Endothelial cell (in vitro differentiated cells): ENCODE measurements around the gene MYRF. TPM values are rescaled to one million over a fixed set of nuclear protein-coding genes. Genes with fewer than 3 reads are reported as not detected.

Experiments used
- DNase-seq: peaks from one replicate; pipeline ENCODE4 v3.0.0; 2021; ENCODE audit warnings: low spot score
- H3K27ac Mint-ChIP-seq: one replicate; pipeline ENCODE4 v1.8.0; 2021; ENCODE audit warnings: mixed read lengths, inconsistent platforms; ENCODE audit not compliant: unreplicated experiment
- H3K27me3 Mint-ChIP-seq: one replicate; pipeline ENCODE4 v1.8.0; 2021; ENCODE audit warnings: mild to moderate bottlenecking, moderate library complexity, mixed read lengths, inconsistent platforms; ENCODE audit not compliant: unreplicated experiment
- H3K36me3 Mint-ChIP-seq: one replicate; pipeline ENCODE4 v1.8.0; 2021; ENCODE audit warnings: mild to moderate bottlenecking, low read depth, mixed read lengths, inconsistent platforms; ENCODE audit not compliant: unreplicated experiment
- H3K4me1 Mint-ChIP-seq: one replicate; pipeline ENCODE4 v1.8.0; 2021; ENCODE audit warnings: mild to moderate bottlenecking, mixed read lengths, inconsistent platforms; ENCODE audit not compliant: unreplicated experiment
- H3K4me3 Mint-ChIP-seq: one replicate; pipeline ENCODE4 v1.8.0; 2021; ENCODE audit warnings: mild to moderate bottlenecking, mixed read lengths, inconsistent platforms; ENCODE audit not compliant: unreplicated experiment
- H3K9me3 Mint-ChIP-seq: one replicate; pipeline ENCODE4 v1.8.0; 2021; ENCODE audit warnings: mixed read lengths, inconsistent platforms; ENCODE audit not compliant: unreplicated experiment
- total RNA-seq: library from RNA; stranded (reverse); fragmentation: NEBNext Ultra II Directional; extraction: Animal tissue kit (Norgen Biotek cat#: 25700); gene quantifications from one replicate; pipeline ENCODE4 v1.2.1, GENCODE V29; 2021; ENCODE audit not compliant: unreplicated experiment
- TF ChIP-seq, protein P1 (sequence below): fragments of 200-600 bp; sonication (generic); IDR thresholded peaks from one replicate; pipeline ENCODE4 v1.5.0; 2021; ENCODE audit warnings: antibody characterized with exemption; ENCODE audit not compliant: unreplicated experiment

MYRF gene
- total RNA-seq, 1 donor from 2014 or later: 1.5 TPM

DNA sequence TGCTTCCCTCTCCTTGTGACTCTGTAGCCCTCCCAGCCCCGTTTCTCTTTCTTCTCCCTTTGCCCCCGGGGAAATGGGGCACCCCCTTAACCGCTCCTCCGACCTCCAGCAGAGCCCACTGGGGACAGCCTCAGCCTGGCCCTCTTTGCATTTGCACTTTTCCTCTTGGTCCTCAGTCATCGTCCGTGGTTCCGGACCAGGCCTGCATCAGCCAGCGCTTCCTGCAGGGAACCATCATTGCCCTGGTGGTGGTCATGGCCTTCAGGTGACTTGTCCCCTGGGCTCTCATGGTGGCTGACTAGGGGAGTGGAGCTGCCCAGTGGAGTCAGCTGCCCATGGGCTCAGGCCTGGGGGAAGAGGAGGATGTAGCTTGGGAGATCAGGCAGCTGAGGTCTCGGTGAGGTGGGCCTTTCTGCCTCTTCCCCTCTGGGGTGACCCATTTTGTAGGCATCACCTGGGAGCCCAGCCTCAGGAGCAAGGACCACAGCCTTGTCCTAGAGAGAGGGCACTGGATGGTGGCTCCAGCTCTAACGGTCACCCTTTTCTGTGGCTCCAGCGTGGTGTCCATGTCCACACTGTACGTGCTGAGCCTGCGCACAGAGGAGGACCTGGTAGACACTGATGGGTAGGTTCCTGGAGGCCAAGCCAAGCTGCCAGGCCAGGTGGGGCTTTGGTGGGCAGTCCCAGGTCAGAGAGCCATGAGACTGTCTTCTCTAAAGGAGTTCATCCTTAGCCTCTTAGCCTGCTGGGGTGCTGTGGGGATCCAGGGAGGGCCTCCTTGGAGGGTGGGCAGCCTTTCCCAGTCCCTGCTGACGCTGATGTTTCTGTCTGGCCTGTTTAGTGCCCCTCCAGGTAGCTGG lies 27.5 kb downstream of the MYRF start:
- no peak overlapping the region for H3K4me3 Mint-ChIP-seq
- peaks cover 3% of the 10 kb centered on the region for H3K36me3 Mint-ChIP-seq
- no peaks in the 10 kb centered on the region for H3K4me1 Mint-ChIP-seq
- no peaks in the 10 kb centered on the region for H3K9me3 Mint-ChIP-seq
- H3K27ac Mint-ChIP-seq: no peak overlapping the region
- TF ChIP-seq, protein P1, sequence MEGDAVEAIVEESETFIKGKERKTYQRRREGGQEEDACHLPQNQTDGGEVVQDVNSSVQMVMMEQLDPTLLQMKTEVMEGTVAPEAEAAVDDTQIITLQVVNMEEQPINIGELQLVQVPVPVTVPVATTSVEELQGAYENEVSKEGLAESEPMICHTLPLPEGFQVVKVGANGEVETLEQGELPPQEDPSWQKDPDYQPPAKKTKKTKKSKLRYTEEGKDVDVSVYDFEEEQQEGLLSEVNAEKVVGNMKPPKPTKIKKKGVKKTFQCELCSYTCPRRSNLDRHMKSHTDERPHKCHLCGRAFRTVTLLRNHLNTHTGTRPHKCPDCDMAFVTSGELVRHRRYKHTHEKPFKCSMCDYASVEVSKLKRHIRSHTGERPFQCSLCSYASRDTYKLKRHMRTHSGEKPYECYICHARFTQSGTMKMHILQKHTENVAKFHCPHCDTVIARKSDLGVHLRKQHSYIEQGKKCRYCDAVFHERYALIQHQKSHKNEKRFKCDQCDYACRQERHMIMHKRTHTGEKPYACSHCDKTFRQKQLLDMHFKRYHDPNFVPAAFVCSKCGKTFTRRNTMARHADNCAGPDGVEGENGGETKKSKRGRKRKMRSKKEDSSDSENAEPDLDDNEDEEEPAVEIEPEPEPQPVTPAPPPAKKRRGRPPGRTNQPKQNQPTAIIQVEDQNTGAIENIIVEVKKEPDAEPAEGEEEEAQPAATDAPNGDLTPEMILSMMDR: no peak
- H3K27me3 Mint-ChIP-seq: peaks cover 7% of the 10 kb centered on the region
- no peak for DNase-seq

DNA sequence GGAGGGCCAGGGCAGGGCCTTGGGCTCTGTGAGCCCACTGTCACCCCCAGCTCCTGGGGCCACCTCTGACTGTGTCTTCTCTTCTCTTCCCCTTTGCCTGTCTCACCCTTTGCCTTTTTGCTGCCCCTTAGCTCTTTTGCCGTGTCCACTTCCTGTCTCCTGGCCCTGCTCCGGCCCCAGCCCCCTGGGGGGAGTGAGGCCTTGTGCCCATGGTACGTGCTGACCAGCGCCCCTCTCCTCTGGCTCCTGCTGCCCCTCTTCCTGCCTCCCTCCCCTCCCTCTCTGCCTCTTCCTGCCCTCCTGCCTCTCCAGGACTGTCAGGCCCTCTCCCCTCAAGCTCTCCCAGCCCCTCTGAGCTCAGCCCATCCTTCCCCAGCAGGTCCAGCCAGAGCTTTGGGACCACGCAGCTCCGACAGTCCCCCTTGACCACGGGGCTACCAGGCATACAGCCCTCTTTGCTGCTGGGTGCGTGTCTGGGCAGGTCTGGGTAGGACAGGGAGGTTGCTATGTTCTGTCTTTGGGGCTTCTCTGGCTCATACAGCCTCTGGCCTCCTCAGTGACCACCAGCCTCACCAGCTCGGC lies 28.2 kb downstream of the MYRF start:
- H3K4me1 Mint-ChIP-seq: no peaks in the 10 kb centered on the region

DNA sequence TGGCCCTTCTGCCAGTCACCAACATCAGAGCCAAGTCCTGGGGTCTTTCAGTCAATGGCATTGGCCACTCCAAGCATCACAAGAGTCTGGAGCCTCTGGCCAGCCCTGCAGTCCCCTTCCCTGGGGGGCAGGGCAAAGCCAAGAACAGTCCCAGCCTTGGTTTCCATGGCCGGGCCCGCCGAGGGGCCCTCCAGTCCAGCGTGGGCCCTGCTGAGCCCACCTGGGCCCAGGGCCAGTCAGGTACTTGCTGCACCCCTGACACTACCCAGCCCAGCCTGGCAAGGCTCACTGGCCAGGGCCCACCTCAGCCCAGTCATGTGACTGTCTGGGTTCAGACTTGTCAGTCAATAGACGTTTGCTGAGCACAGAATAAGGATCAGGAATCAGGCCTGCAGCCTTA lies 29.1 kb downstream of the MYRF start:
- peaks cover 5% of the 10 kb centered on the region for H3K27me3 Mint-ChIP-seq
- DNase-seq: no peak
- H3K4me1 Mint-ChIP-seq: no peaks in the 10 kb centered on the region
- H3K9me3 Mint-ChIP-seq: no peaks in the 10 kb centered on the region
- no peak overlapping the region for H3K4me3 Mint-ChIP-seq
- TF ChIP-seq, protein P1: no peak
- no peak overlapping the region for H3K27ac Mint-ChIP-seq
- peaks cover 7% of the 10 kb centered on the region for H3K36me3 Mint-ChIP-seq

More for the DNA sequence above, 28.2 kb downstream of the MYRF start:
- Mint-ChIP-seq H3K9me3 (no peaks in the 10 kb centered on the region), H3K4me3 (no peak overlapping the region), H3K36me3 (peaks cover 7% of the 10 kb centered on the region), H3K27ac (no peak overlapping the region), H3K27me3 (peaks cover 7% of the 10 kb centered on the region)
- TF ChIP-seq, protein P1: no peak
- DNase-seq: no peak

DNA sequence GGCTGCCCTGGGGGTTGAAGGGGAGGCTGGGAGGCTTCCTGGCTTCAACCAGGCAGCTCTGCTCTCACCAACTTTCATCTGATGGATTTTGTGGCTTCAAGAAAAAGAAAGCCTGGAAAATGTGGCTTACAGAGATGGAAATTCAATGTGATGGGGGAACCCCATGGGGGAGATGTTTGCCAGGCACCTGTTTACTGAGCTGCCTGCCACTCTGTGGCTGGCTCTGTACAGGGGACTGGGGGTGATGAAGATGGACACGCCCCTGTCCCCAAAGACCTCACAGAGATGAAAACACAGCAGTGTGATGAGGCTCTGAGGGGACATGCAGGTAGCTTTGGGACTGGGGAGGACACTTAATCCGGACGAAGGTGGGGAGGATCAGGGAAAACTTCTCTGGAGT lies 29.9 kb downstream of the MYRF start:
- H3K4me3 Mint-ChIP-seq: no peak overlapping the region
- H3K27ac Mint-ChIP-seq: no peak overlapping the region

More for the DNA sequence above, 29.9 kb downstream of the MYRF start:
- Mint-ChIP-seq H3K4me1 (no peaks in the 10 kb centered on the region), H3K27me3 (peaks cover 5% of the 10 kb centered on the region), H3K9me3 (no peaks in the 10 kb centered on the region), H3K36me3 (peaks cover 7% of the 10 kb centered on the region)
- DNase-seq: no peak
- TF ChIP-seq, protein P1: no peak
